Measurements from ENCODE around the gene TSEN34.
"Not testable (repeated sequence)": the region's sequence is repeated elsewhere in the genome, so short reads cannot be mapped to it uniquely, and the experiment has no call there.

Gene TSEN34

GRCh38 chr19:54169149-54169740, 21.9 kb upstream of the TSEN34 start:
- H3K79me2 ChIP-seq (ENCODE audit: control insufficient read depth, low read length) = no peaks in the 10 kb centered on the region
- H3K27ac ChIP-seq (ENCODE audit: low read depth, low read length) = no peak overlapping the region
- H3K36me3 ChIP-seq (ENCODE audit: control insufficient read depth, low read length) = no peaks in the 10 kb centered on the region
- peaks cover 22% of the 10 kb centered on the region for H3K4me1 ChIP-seq (ENCODE audit: control insufficient read depth, low read length)
- no peaks in the 10 kb centered on the region for H3K27me3 ChIP-seq (ENCODE audit: control insufficient read depth, low read length)
- TF ChIP-seq EZH2phosphoT487 (IDR thresholded peaks at IDR 0.05; ENCODE audit: borderline replicate concordance, low read length) (no peak), CTCF (IDR thresholded peaks at IDR 0.05; ENCODE audit: low read depth, low read length, poor library complexity, severe bottlenecking) (no peak)
- H3K4me3 ChIP-seq (ENCODE audit: low read length) = no peak overlapping the region
- H3K9me2 ChIP-seq (replicated peaks; ENCODE audit: control insufficient read depth, low read length) = no peaks in the 10 kb centered on the region
- H3K9me3 ChIP-seq (ENCODE audit: control insufficient read depth, insufficient read depth, low read length) = no peaks in the 10 kb centered on the region
- H3K4me2 ChIP-seq (ENCODE audit: low read length) = no peak overlapping the region
- no peaks in the 10 kb centered on the region for H4K20me1 ChIP-seq (ENCODE audit: control insufficient read depth, insufficient read depth, low read depth, low read length)
- H3F3A ChIP-seq (ENCODE audit: control insufficient read depth, insufficient read depth) = no peaks in the 10 kb centered on the region; the same call in 1 of the 2 replicates

- H3K4me1 ChIP-seq (ENCODE audit: control insufficient read depth, low read length) = peaks cover 25% of the 10 kb centered on the region
- H3K27ac ChIP-seq (ENCODE audit: low read depth, low read length); H3K79me2 ChIP-seq (ENCODE audit: control insufficient read depth, low read length); H3K4me3 ChIP-seq (ENCODE audit: low read length); H3K9me2 ChIP-seq (replicated peaks; ENCODE audit: control insufficient read depth, low read length); H3K9me3 ChIP-seq (ENCODE audit: control insufficient read depth, insufficient read depth, low read length); H3K36me3 ChIP-seq (ENCODE audit: control insufficient read depth, low read length); H3K27me3 ChIP-seq (ENCODE audit: control insufficient read depth, low read length); H3F3A ChIP-seq (ENCODE audit: control insufficient read depth, insufficient read depth); H3K4me2 ChIP-seq (ENCODE audit: low read length); H4K20me1 ChIP-seq (ENCODE audit: control insufficient read depth, insufficient read depth, low read depth, low read length): not testable (repeated sequence)
These were observed 19.2 kb upstream of the TSEN34 start for GRCh38 chr19:54171736-54172431.

GRCh38 chr19:54172471-54173358, 18.4 kb upstream of the TSEN34 start, which contains the start of gene TMC4:
TSS of gene TMC4 (minus strand) at chr19:54173160. CDS start at chr19:54173117, 43 bp downstream.
- Histone ChIP-seq H3F3A (ENCODE audit: control insufficient read depth, insufficient read depth) (no peaks in the 10 kb centered on the region; the same call in 1 of the 2 replicates), H3K4me2 (ENCODE audit: low read length) (peak within 1 kb of the TSS; percentile 26; the same call in 1 of the 2 replicates)

More at GRCh38 chr19:54172471-54173358, 18.4 kb upstream of the TSEN34 start, which contains the start of gene TMC4:
- Histone ChIP-seq H4K20me1 (ENCODE audit: control insufficient read depth, insufficient read depth, low read depth, low read length) (0 out of 2 replicates have a peak, but pooled peaks cover 2% of the 10 kb centered on the region), H3K36me3 (ENCODE audit: control insufficient read depth, low read length) (no peaks in the 10 kb centered on the region), H3K27me3 (ENCODE audit: control insufficient read depth, low read length) (no peaks in the 10 kb centered on the region), H3K9me3 (ENCODE audit: control insufficient read depth, insufficient read depth, low read length) (no peaks in the 10 kb centered on the region), H3K79me2 (ENCODE audit: control insufficient read depth, low read length) (no peaks in the 10 kb centered on the region), H3K27ac (ENCODE audit: low read depth, low read length) (no peak within 1 kb of the TSS), H3K4me3 (ENCODE audit: low read length) (no peak within 1 kb of the TSS), H3K9me2 (replicated peaks; ENCODE audit: control insufficient read depth, low read length) (no peaks in the 10 kb centered on the region), H3K4me1 (ENCODE audit: control insufficient read depth, low read length) (peaks cover 25% of the 10 kb centered on the region)
- TF ChIP-seq CTCF (IDR thresholded peaks at IDR 0.05; ENCODE audit: low read depth, low read length, poor library complexity, severe bottlenecking) (no peak), EZH2phosphoT487 (IDR thresholded peaks at IDR 0.05; ENCODE audit: borderline replicate concordance, low read length) (no peak)
